ENCODE data around the gene FBN2.

Gene FBN2

GRCh38 chr5:128237546-128237945 lies 300.5 kb downstream of the FBN2 start:
- no peak for DNase-seq

GRCh38 chr5:128237000-128237399 lies 301.0 kb downstream of the FBN2 start:
- DNase-seq, result no peak

- no peak for DNase-seq
Measured at GRCh38 chr5:128236334-128236733, 301.7 kb downstream of the FBN2 start.

GRCh38 chr5:128234928-128235641 lies 303.0 kb downstream of the FBN2 start:
- no peak for DNase-seq

GRCh38 chr5:128228521-128228920 lies 309.5 kb downstream of the FBN2 start:
- no peak for DNase-seq

GRCh38 chr5:128228008-128228407 lies 310.0 kb downstream of the FBN2 start:
- DNase-seq, result no peak

- no peak for DNase-seq
Measured at GRCh38 chr5:128225245-128226030, 312.6 kb downstream of the FBN2 start.

- no peak for DNase-seq
Measured at GRCh38 chr5:128224336-128224735, 313.7 kb downstream of the FBN2 start.

- DNase-seq, result no peak
Measured at GRCh38 chr5:128220841-128221240, 317.2 kb downstream of the FBN2 start.

- DNase-seq, result no peak
Measured at GRCh38 chr5:128216860-128217531, 321.0 kb downstream of the FBN2 start.

- DNase-seq, result no peak
Measured at GRCh38 chr5:128216285-128216684, 321.8 kb downstream of the FBN2 start.

- no peak for DNase-seq
Measured at GRCh38 chr5:128213833-128214232, 324.2 kb downstream of the FBN2 start.

- DNase-seq, result no peak
Measured at GRCh38 chr5:128213340-128213739, 324.7 kb downstream of the FBN2 start.

GRCh38 chr5:128212191-128212806 lies 325.7 kb downstream of the FBN2 start:
- DNase-seq, result no peak

GRCh38 chr5:128208436-128208835 lies 329.6 kb downstream of the FBN2 start:
- DNase-seq, result no peak

Measured in activated CD8-positive, alpha-beta memory T cell treated with anti-CD3 and anti-CD28 coated beads, Interleukin-2, amount 50 U/mL, for 4 hours (primary cell).